Esophagus (tissue), 2 donors: ENCODE data around the gene IP6K2. TPM values are rescaled to one million over a fixed set of nuclear protein-coding genes. Genes with fewer than 3 reads are reported as not detected.

Experiments used
- H3K27ac ChIP-seq, 2 donors: one replicate each; pipeline ENCODE4 v1.5.1; 2013; ENCODE audit warnings: low read depth in 2 of 2, mild to moderate bottlenecking in 2 of 2, inconsistent platforms in 1 of 2, low read length in 1 of 2, moderate library complexity in 1 of 2
- H3K27me3 ChIP-seq, 2 donors: one replicate each; pipeline ENCODE4 v1.6.1; 2013; ENCODE audit warnings: low read length in 2 of 2, control low read depth in 1 of 2, mild to moderate bottlenecking in 1 of 2; ENCODE audit not compliant: insufficient read depth in 2 of 2, control insufficient read depth in 1 of 2
- H3K36me3 ChIP-seq, 2 donors: one replicate each; pipeline ENCODE4 v1.6.1; 2013; ENCODE audit warnings: low read length in 1 of 2; ENCODE audit not compliant: control insufficient read depth in 2 of 2, insufficient read depth in 2 of 2
- H3K4me1 ChIP-seq, 2 donors: one replicate each; pipeline ENCODE4 v1.6.1; 2013; ENCODE audit warnings: low read length in 1 of 2; ENCODE audit not compliant: control insufficient read depth in 2 of 2, insufficient read depth in 2 of 2
- H3K4me3 ChIP-seq, 2 donors: one replicate each; pipeline ENCODE4 v1.5.1; 2013; ENCODE audit warnings: low read length in 2 of 2, mild to moderate bottlenecking in 2 of 2, low read depth in 1 of 2, moderate library complexity in 1 of 2
- H3K9me3 ChIP-seq, 2 donors: one replicate each; pipeline ENCODE4 v1.6.1; 2013; ENCODE audit warnings: mild to moderate bottlenecking in 2 of 2, low read depth in 1 of 2, low read length in 1 of 2, moderate library complexity in 1 of 2; ENCODE audit not compliant: control insufficient read depth in 2 of 2, insufficient read depth in 1 of 2
- WGBS, 2 donors: extraction: QIAGEN DNeasy Blood & Tissue Kit; methylation state at CpG; one replicate each; pipeline ENCODE4 v1.1.7; 2013; 5-methylcytosine and 5-hydroxymethylcytosine counted together
- polyA plus RNA-seq, 2 donors: library from polyadenylated mRNA; stranded (reverse); fragments of 200-250 nt; gene quantifications; one replicate each; pipeline ENCODE4 v1.2.3, GENCODE V29; 2013
- donor health status: healthy with polysubstance abuse.
- donor health status: Bipolar disorder and iron deficiency.

The IP6K2 gene
- polyA plus RNA-seq, 2 donors: 67.8 to 110 TPM

DNA sequence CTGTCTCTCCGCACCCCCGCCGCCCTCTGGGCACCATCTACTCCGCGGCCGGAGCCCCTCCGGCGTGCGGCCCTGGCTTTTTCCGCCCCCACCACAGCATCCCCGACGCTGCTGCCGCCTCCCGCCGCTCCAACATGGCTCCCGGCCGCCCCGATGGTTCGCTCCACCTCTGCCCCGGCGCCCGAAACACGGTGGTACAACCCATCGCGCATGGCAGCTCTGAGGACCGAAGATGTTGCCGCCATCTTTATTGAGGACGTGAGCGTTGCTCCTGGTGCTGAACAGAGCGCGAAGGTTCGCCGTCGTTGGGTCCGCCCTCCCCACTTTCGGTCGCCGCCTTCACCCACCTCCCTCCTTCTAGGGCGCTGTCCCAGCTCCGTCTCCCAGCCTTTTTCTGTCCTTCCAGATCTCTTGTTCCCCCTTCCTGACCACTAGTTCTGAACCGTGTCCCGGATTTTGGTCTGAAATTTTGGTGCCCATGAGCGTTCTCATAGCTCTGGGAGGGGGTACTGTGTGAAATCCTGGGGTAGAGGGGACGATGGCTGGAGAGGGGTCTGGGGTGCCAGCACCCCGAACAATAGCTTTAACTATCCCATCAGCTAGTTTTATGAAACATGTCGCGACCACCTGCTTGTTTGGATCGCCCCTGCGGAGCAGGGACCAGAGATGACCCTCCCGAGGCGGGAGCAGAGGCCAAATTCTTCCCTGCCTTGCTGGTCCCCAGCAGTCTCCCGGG is 54.1 kb downstream of the IP6K2 start, which contains the start of gene CELSR3:
CELSR3 (minus strand) TSS at position 134 of the 736 bp plus-strand sequence. CDS start 252 bp downstream, outside the sequence.
- 2 to 3% methylated on average over 36 to 52 of the region's 52 CpGs for WGBS, 2 donors

DNA sequence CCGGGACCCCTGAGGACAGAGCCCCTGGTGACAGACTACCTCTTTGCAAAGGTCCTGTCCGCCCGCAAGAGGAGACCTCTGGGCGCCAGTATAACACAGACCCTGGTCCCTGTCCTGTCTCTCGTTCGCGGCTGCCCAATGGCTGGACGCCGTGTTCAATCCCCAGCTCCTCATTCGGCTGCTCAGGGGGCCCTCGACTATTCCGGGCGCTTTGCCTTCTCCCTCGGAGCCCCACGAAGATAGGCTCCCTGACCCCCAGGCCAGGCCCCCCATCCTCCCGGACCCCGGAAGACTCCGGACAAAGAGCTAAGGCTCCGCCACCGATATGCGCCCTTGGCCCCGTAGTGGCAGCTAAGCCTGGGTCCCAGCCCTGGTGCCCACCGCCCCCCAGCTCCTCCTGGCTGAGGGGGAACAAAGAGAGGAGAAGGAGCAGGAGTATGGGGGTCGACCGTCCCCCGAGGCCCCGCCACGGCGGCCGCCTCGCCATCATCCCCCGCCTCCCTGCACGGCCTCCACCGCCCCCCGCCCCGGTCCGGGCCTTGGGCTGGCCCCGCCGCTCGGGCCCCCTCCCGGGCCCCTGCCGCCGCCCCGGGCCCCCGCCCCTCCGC is 54.8 kb downstream of the IP6K2 start:
- H3K4me1 ChIP-seq: peaks cover 17 to 18% of the 10 kb centered on the region in 2 donors
- H3K9me3 ChIP-seq: no peaks in the 10 kb centered on the region
- no peaks in the 10 kb centered on the region for H3K36me3 ChIP-seq
- WGBS, 2 donors: 5 to 6% methylated on average over 18 to 46 of the region's 46 CpGs
- H3K27ac ChIP-seq: no peak overlapping the region
- peaks cover 0 to 2% of the 10 kb centered on the region in 2 donors for H3K27me3 ChIP-seq
- peak overlapping the region in 1 of 2 donors; percentile 37 for H3K4me3 ChIP-seq

More for the DNA sequence above, 54.1 kb downstream of the IP6K2 start, which contains the start of gene CELSR3:
- peaks cover 17 to 18% of the 10 kb centered on the region in 2 donors for H3K4me1 ChIP-seq
- peak within 1 kb of the TSS; percentile 37 to 51 for H3K4me3 ChIP-seq
- H3K9me3 ChIP-seq: no peaks in the 10 kb centered on the region
- peak within 1 kb of the TSS; percentile 38 to 70 for H3K27ac ChIP-seq
- H3K36me3 ChIP-seq: no peaks in the 10 kb centered on the region
- peaks cover 0 to 2% of the 10 kb centered on the region in 2 donors for H3K27me3 ChIP-seq

DNA sequence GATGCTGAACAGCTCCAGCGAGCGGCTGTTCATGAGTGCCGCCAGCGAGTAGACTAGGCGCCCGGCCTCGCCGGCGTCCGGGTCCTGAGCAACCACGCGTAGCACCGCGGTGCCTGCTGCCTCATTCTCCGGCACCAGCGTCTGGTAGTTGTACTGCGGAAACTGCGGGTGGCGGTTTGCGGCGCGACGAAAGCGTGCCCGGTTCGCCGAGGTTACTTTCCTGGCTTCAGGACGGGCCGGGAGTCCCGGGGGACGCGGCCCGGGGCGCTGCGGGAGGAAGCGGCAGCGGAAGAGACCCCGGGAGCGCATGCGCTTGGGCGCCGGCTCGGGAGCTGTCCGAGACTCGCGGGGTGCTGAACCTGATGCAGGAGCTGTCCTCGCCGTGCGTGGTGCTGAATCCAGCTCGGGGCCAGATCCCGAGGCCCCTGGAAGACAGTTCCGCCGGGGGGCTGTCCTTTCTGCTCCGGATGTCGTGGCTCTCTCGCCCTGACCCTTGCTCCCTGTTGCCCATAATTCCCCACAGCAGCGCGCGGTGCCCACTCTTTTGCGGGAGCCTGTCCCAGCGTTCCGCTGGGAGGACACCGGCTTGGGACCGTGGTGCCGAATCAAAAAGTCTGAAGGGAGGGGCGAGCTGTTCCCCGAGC is 55.4 kb downstream of the IP6K2 start:
- peaks cover 22 to 24% of the 10 kb centered on the region in 2 donors for H3K4me1 ChIP-seq
- peaks cover 0 to 2% of the 10 kb centered on the region in 2 donors for H3K27me3 ChIP-seq
- no peak overlapping the region for H3K27ac ChIP-seq
- H3K36me3 ChIP-seq: no peaks in the 10 kb centered on the region
- no peaks in the 10 kb centered on the region for H3K9me3 ChIP-seq
- H3K4me3 ChIP-seq: peak overlapping the region; percentile 23 to 28
- 3% methylated on average over 58 to 67 of the region's 67 CpGs for WGBS, 2 donors

DNA sequence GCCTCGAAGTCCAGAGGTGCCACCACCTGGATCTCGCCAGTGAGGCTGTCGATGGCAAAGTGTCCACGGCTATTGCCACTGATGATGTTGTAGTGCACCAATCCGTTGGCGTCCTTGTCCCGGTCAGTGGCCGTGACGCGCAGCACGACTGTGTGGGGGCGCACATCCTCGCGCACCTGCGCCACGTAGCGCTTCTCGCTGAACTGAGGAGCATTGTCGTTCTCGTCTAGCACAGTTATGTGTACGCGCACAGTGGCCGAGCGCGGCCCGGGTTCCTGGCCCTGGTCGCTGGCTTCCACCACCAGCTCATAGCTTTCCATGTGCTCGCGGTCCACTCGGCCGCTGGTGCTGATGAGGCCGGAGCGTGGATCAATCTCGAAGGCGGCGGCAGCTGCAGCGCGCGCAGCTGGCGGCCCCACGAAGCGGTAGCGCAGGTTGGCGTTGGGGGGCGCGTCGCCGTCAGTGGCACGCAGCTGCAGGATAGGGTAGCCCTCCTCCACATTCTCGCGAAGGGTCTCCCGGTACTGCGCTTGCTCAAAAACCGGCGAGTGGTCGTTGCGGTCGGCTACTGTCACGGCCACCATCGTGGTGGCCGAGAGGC is 56.1 kb downstream of the IP6K2 start:
- Histone ChIP-seq H3K4me1 (peaks cover 24 to 25% of the 10 kb centered on the region in 2 donors), H3K27me3 (peaks cover 0 to 2% of the 10 kb centered on the region in 2 donors), H3K4me3 (no peak overlapping the region), H3K36me3 (no peaks in the 10 kb centered on the region), H3K27ac (no peak overlapping the region), H3K9me3 (no peaks in the 10 kb centered on the region)
- 56 to 61% methylated on average over 60 to 61 of the region's 61 CpGs for WGBS, 2 donors

DNA sequence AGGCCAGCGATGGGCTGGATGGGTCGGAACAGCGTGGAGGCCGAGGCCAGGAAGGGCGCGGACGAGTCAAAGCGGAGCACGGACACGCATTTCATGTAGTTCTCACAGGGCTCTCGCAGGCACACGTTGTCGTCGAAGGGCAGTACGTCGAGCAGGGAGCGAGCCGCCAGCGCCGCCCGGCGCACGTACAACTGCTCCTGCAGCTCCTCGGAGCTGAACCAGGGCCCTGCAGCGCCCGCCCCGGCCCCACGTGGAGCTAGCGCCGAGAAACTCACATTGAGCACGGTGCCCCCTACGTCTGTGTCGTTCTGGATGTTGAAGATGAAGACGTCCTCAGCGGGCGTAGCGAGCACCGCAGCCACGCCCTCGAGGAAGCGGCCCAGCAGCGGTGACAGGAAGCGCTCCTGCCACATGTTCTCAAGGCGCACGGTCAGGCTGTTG is 60.2 kb downstream of the IP6K2 start:
- Histone ChIP-seq H3K36me3 (no peaks in the 10 kb centered on the region), H3K9me3 (no peaks in the 10 kb centered on the region), H3K27me3 (no peaks in the 10 kb centered on the region), H3K4me1 (peaks cover 6 to 17% of the 10 kb centered on the region in 2 donors), H3K27ac (peak overlapping the region; percentile 28 to 35), H3K4me3 (peak overlapping the region; percentile 52 to 55)
- WGBS, 2 donors: 49 to 56% methylated on average over 45 of the region's 45 CpGs

DNA sequence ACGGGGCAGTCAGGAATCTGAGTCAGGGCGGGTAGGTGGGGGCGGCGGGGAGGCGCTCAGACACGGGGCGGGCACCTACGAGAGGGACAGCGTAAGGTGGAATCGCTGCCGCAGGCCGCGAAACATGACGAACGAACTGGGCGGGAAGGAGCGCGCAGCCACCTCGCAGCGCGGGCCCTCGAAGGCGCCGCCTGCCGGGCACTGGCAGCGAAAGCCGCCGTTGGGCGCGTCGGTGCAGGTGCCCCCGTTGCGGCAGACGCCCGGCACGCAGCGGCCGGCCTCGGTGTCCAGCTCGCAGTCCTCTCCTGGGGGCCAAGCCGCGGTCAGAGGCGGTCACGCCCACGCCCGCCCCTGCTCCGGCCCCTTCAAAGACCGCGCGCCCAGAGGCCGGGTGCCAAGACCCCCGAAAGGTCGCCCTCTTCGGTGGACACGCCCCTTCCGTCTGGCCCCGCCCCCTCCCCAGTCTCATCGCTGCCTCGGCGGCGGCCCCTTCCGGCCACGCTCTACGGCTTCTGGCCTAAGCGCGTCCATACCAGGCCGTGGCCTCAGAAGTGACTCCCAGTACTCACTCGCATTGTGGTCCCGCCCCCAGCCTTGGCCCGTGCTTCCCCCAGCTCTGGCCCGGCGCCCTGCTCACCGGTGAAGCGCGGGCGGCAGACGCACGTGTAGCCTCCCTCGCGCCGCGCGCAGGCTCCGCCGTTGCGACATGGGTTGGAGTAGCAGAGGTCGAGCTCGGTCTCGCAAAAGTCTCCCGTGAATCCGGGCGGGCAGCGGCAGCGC is 60.8 kb downstream of the IP6K2 start:
- WGBS, 2 donors: 2 to 4% methylated on average over 61 to 94 of the region's 94 CpGs
- H3K27ac ChIP-seq: peak overlapping the region; percentile 35 to 62

DNA sequence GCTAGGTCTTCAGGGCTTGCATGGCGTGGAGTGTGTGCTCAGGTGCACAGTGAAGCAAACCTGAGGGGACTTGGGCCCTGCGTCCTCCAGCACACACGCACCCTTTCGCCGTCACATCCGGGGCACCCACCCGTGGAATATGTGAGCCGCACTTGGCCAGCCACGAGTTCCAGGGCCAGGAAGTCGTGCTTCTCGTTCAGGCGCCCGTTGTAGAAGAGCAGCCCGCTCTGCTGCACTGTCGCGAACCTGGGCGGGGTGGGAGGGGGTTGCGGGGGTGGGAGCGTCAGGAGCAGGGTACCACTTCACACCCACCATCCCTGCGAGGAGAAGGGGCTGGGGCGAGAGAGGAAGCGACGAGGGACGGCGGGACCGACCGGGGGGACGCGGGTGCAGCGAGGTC is 61.4 kb downstream of the IP6K2 start:
- Histone ChIP-seq H3K27me3 (no peaks in the 10 kb centered on the region), H3K9me3 (no peaks in the 10 kb centered on the region), H3K4me3 (peak overlapping the region; percentile 26 to 52), H3K36me3 (no peaks in the 10 kb centered on the region), H3K27ac (no peak overlapping the region), H3K4me1 (peaks cover 6 to 11% of the 10 kb centered on the region in 2 donors)
- WGBS, 2 donors: 11 to 12% methylated on average over 28 to 30 of the region's 30 CpGs

More for the DNA sequence above, 60.8 kb downstream of the IP6K2 start:
- no peaks in the 10 kb centered on the region for H3K9me3 ChIP-seq
- H3K27me3 ChIP-seq: no peaks in the 10 kb centered on the region
- peaks cover 6 to 14% of the 10 kb centered on the region in 2 donors for H3K4me1 ChIP-seq
- H3K4me3 ChIP-seq: peak overlapping the region; percentile 52 to 55
- no peaks in the 10 kb centered on the region for H3K36me3 ChIP-seq

DNA sequence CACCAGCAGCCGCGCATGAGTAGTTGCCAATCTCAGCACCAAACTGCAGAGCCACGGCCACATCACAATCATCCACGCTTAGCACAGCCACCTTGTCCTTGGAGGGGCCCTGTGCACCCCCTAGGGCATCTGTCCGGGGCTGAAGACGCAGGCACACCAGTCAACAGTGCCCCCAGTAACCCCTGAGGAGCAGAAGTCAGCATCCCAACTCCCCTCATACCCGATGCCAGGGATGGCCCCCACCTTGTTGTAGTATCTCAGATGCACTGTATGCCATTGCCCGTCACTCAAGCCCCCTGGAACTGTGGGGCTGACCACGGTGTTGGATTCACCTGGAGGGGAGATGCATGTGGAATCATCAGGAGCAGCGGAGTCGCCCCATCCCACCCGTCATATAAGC is 62.0 kb downstream of the IP6K2 start:
- Histone ChIP-seq H3K4me1 (peaks cover 6 to 11% of the 10 kb centered on the region in 2 donors), H3K9me3 (no peaks in the 10 kb centered on the region), H3K36me3 (no peaks in the 10 kb centered on the region), H3K27ac (no peak overlapping the region), H3K4me3 (no peak overlapping the region), H3K27me3 (no peaks in the 10 kb centered on the region)
- WGBS, 2 donors: 94% methylated on average over 12 of the region's 12 CpGs
